HG03354 (cell line): ENCODE data around the gene HOTAIR.

Source experiments
- ATAC-seq: cut with Tn5 transposase; IDR thresholded peaks from one replicate; pipeline ENCODE4 v1.9.1; 2021; ENCODE audit warnings: mild to moderate bottlenecking; ENCODE audit not compliant: unreplicated experiment, poor library complexity, severe bottlenecking

HOTAIR gene

GRCh38 chr12:53989227-53990113, 14.7 kb upstream of the HOTAIR start:
- ATAC-seq = no peak

GRCh38 chr12:53988541-53989226, 13.9 kb upstream of the HOTAIR start:
- no peak for ATAC-seq

- ATAC-seq = no peak
Measured at GRCh38 chr12:53987787-53988230, 13.1 kb upstream of the HOTAIR start.

GRCh38 chr12:53986686-53987483, 12.1 kb upstream of the HOTAIR start:
- no peak for ATAC-seq

- ATAC-seq = no peak
Measured at GRCh38 chr12:53985994-53986685, 11.4 kb upstream of the HOTAIR start.

GRCh38 chr12:53985692-53985993, 10.9 kb upstream of the HOTAIR start:
- no peak for ATAC-seq

- no peak for ATAC-seq
Measured at GRCh38 chr12:53984901-53985691, 10.3 kb upstream of the HOTAIR start, which contains the start of gene HOXC10. HOXC10 (plus strand) TSS chr12:53985146; CDS start chr12:53985260, 114 bp downstream.

GRCh38 chr12:53983950-53984572, 9.3 kb upstream of the HOTAIR start:
- no peak for ATAC-seq

- no peak for ATAC-seq
Measured at GRCh38 chr12:53983568-53983949, 8.8 kb upstream of the HOTAIR start.

- ATAC-seq = no peak
Measured at GRCh38 chr12:53982648-53983567, 8.2 kb upstream of the HOTAIR start.

GRCh38 chr12:53981634-53982565, 7.1 kb upstream of the HOTAIR start:
- no peak for ATAC-seq

- no peak for ATAC-seq
Measured at GRCh38 chr12:53980802-53981496, 6.2 kb upstream of the HOTAIR start.

- no peak for ATAC-seq
Measured at GRCh38 chr12:53980104-53980801, 5.5 kb upstream of the HOTAIR start.

GRCh38 chr12:53978477-53979356, 4.0 kb upstream of the HOTAIR start:
- ATAC-seq = no peak
